ENCODE measurements around the gene FGF19.

GRCh38 chr11:69707176-69707575 lies 3.4 kb upstream of the FGF19 start:
- no peak for TF ChIP-seq CTCF (IDR thresholded peaks at IDR 0.05)
- TF ChIP-seq POLR2A (IDR thresholded peaks at IDR 0.05): no peak

All from body of pancreas (tissue), 4 donors.